HG03469 (cell line): ENCODE results near the gene SFMBT2.
"Not testable (repeated sequence)": the region's sequence is repeated elsewhere in the genome, so short reads cannot be mapped to it uniquely, and the experiment has no call there.

ENCODE experiments used
- ATAC-seq: cut with Tn5 transposase; IDR thresholded peaks from one replicate; pipeline ENCODE4 v1.9.1; 2021; ENCODE audit warnings: mild to moderate bottlenecking, moderate library complexity, moderate number of reproducible peaks; ENCODE audit not compliant: unreplicated experiment

The SFMBT2 gene

GRCh38 chr10:7329219-7329618 is 81.6 kb downstream of the SFMBT2 start:
- no peak for ATAC-seq

- no peak for ATAC-seq
Measured at GRCh38 chr10:7327885-7328284, 82.9 kb downstream of the SFMBT2 start.

GRCh38 chr10:7322623-7323022 is 88.2 kb downstream of the SFMBT2 start:
- ATAC-seq, result no peak

- ATAC-seq, result no peak
Measured at GRCh38 chr10:7320072-7320471, 90.8 kb downstream of the SFMBT2 start.

GRCh38 chr10:7319632-7320031 is 91.2 kb downstream of the SFMBT2 start:
- no peak for ATAC-seq

- no peak for ATAC-seq
Measured at GRCh38 chr10:7318836-7319235, 92.0 kb downstream of the SFMBT2 start.

GRCh38 chr10:7317786-7318446 is 92.9 kb downstream of the SFMBT2 start:
- no peak for ATAC-seq

GRCh38 chr10:7316839-7317238 is 94.0 kb downstream of the SFMBT2 start:
- no peak for ATAC-seq

GRCh38 chr10:7315906-7316305 is 94.9 kb downstream of the SFMBT2 start:
- no peak for ATAC-seq

- ATAC-seq, result no peak
Measured at GRCh38 chr10:7314170-7314569, 96.7 kb downstream of the SFMBT2 start.

GRCh38 chr10:7312488-7312857 is 98.4 kb downstream of the SFMBT2 start:
- ATAC-seq, result no peak

GRCh38 chr10:7311850-7312487 is 98.9 kb downstream of the SFMBT2 start:
- not testable (repeated sequence) for ATAC-seq

- ATAC-seq, result no peak
Measured at GRCh38 chr10:7311218-7311849, 99.5 kb downstream of the SFMBT2 start.

GRCh38 chr10:7310076-7310475 is 100.8 kb downstream of the SFMBT2 start:
- ATAC-seq, result no peak

GRCh38 chr10:7308826-7309225 is 102.0 kb downstream of the SFMBT2 start:
- ATAC-seq, result no peak

GRCh38 chr10:7306616-7307015 is 104.2 kb downstream of the SFMBT2 start:
- ATAC-seq, result no peak

GRCh38 chr10:7306147-7306546 is 104.7 kb downstream of the SFMBT2 start:
- ATAC-seq, result no peak

GRCh38 chr10:7305053-7305452 is 105.8 kb downstream of the SFMBT2 start:
- ATAC-seq, result no peak

- ATAC-seq, result no peak
Measured at GRCh38 chr10:7304110-7304509, 106.7 kb downstream of the SFMBT2 start.

- no peak for ATAC-seq
Measured at GRCh38 chr10:7302930-7303557, 107.8 kb downstream of the SFMBT2 start.

GRCh38 chr10:7302392-7302906 is 108.4 kb downstream of the SFMBT2 start:
- ATAC-seq, result no peak
